ENCODE data around the gene JCHAIN.

- TF ChIP-seq POLR2A (IDR thresholded peaks at IDR 0.05; ENCODE audit: control extremely low read depth in 1 of 2, low read depth in 2 of 2, low read length in 2 of 2) (no peak), RAD21 (IDR thresholded peaks at IDR 0.05 in 1 of 2, conservative IDR thresholded peaks at IDR 0.05 in 1 of 2; ENCODE audit: low read depth in 2 of 2, low read length in 2 of 2) (no peak), CTCF (IDR thresholded peaks at IDR 0.05; ENCODE audit: control extremely low read depth in 1 of 3, insufficient read depth in 1 of 3, low read depth in 1 of 3, low read length in 3 of 3) (no peak)
Observed at GRCh38 chr4:70714079-70714887, 48.0 kb upstream of the JCHAIN start.

Measured in H1 (cell line).